Putamen (tissue), 1 donor: ENCODE results near the gene NTM.
"Not testable (repeated sequence)": the region's sequence is repeated elsewhere in the genome, so short reads cannot be mapped to it uniquely, and the experiment has no call there.

Experiments used
- DNase-seq: peaks from one replicate; pipeline ENCODE4 v3.0.0-alpha.2; 2016; ENCODE audit warnings: low spot score

NTM gene

GRCh38 chr11:132314911-132315455 is 944.6 kb downstream of the NTM start:
- DNase-seq: no peak

GRCh38 chr11:132315696-132316095 is 945.3 kb downstream of the NTM start:
- DNase-seq: no peak

GRCh38 chr11:132318421-132319157 is 948.2 kb downstream of the NTM start:
- no peak for DNase-seq

GRCh38 chr11:132319419-132319818 is 949.0 kb downstream of the NTM start:
- not testable (repeated sequence) for DNase-seq

- no peak for DNase-seq
Measured at GRCh38 chr11:132330515-132330914, 960.1 kb downstream of the NTM start.

GRCh38 chr11:132332521-132332920 is 962.1 kb downstream of the NTM start:
- no peak for DNase-seq

- no peak for DNase-seq
Measured at GRCh38 chr11:132334769-132335280, 964.4 kb downstream of the NTM start.

- no peak for DNase-seq
Measured at GRCh38 chr11:132335311-132335710, 964.9 kb downstream of the NTM start.

- no peak for DNase-seq
Measured at GRCh38 chr11:132336781-132337535, 966.5 kb downstream of the NTM start.

GRCh38 chr11:132337819-132338416 is 967.5 kb downstream of the NTM start:
- DNase-seq: no peak

- no peak for DNase-seq
Measured at GRCh38 chr11:132342408-132342807, 972.0 kb downstream of the NTM start.

- no peak for DNase-seq
Measured at GRCh38 chr11:132343445-132344175, 973.2 kb downstream of the NTM start.

- DNase-seq: no peak
Measured at GRCh38 chr11:132346558-132347148, 976.2 kb downstream of the NTM start.

GRCh38 chr11:132347156-132348090 is 977.0 kb downstream of the NTM start:
- DNase-seq: peak; percentile 7

GRCh38 chr11:132349811-132350733 is 979.7 kb downstream of the NTM start:
- no peak for DNase-seq

- no peak for DNase-seq
Measured at GRCh38 chr11:132351050-132351449, 980.6 kb downstream of the NTM start.

- no peak for DNase-seq
Measured at GRCh38 chr11:132352497-132352896, 982.1 kb downstream of the NTM start.

GRCh38 chr11:132353255-132353654 is 982.8 kb downstream of the NTM start:
- DNase-seq: no peak
